IMR-90 (cell line): ENCODE measurements around the gene DGKG. TPM values are rescaled to one million over a fixed set of nuclear protein-coding genes. Genes with fewer than 3 reads are reported as not detected.

ENCODE experiments used
- ATAC-seq: fragments of 200-7000 bp; cut with Tn5 transposase; 2 replicates; pipeline ENCODE4 v1.9.1; 2020; ENCODE audit warnings: low read depth, mild to moderate bottlenecking, moderate library complexity
- BruUV-seq: library from RNA; stranded (reverse); fragments of 400-500 nt; replicated peaks from 2 replicates; lab custom pipeline; 2021; lab: Mats Ljungman, UMichigan
- CTCF ChIA-PET: fragments of 300-600 bp; formaldehyde crosslinking; extraction: SDS; loops from one replicate; lab custom pipeline; 2021; ENCODE audit warnings: antibody characterized with exemption; lab: Yijun Ruan, JAX
- POLR2A ChIA-PET: fragments of 300-600 bp; sonication (Branson Sonifier 250); formaldehyde crosslinking; loops from one replicate; lab custom pipeline; 2022; ENCODE audit warnings: antibody characterized with exemption; ENCODE audit not compliant: unreplicated experiment; lab: Charles Lee
- DNase-seq: peaks from one replicate; pipeline ENCODE4 v3.0.0; 2013
- H2AFZ ChIP-seq: replicated peaks from 2 replicates; pipeline ENCODE3; 2013; ENCODE audit warnings: low read length, mild to moderate bottlenecking; ENCODE audit not compliant: poor library complexity
- H2AK5ac ChIP-seq: 2 replicates; pipeline ENCODE4 v1.6.1; 2013; ENCODE audit warnings: low read depth, low read length, inconsistent platforms
- H2AK9ac ChIP-seq: replicated peaks from 2 replicates; pipeline ENCODE3; 2013; ENCODE audit warnings: mild to moderate bottlenecking, low read depth, low read length, moderate library complexity; ENCODE audit not compliant: poor library complexity
- H2BK120ac ChIP-seq: 2 replicates; pipeline ENCODE4 v1.6.1; 2013; ENCODE audit warnings: low read depth, low read length, inconsistent platforms
- H2BK15ac ChIP-seq: 3 replicates; pipeline ENCODE4 v1.6.1; 2013; ENCODE audit warnings: low read depth, low read length, inconsistent platforms
- H2BK20ac ChIP-seq: 2 replicates; pipeline ENCODE4 v1.6.1; 2013; ENCODE audit warnings: low read depth, mild to moderate bottlenecking, inconsistent platforms, low read length, moderate library complexity
- H2BK5ac ChIP-seq: 2 replicates; pipeline ENCODE4 v1.6.1; 2013; ENCODE audit warnings: mild to moderate bottlenecking, low read depth, low read length, inconsistent platforms; ENCODE audit not compliant: poor library complexity, severe bottlenecking
- H3K14ac ChIP-seq: replicated peaks from 2 replicates; pipeline ENCODE4 v1.6.1; 2013; ENCODE audit warnings: low read depth, low read length, inconsistent platforms
- H3K18ac ChIP-seq: 2 replicates; pipeline ENCODE4 v1.6.1; 2013; ENCODE audit warnings: low read depth, low read length, control low read depth
- H3K23ac ChIP-seq: 2 replicates; pipeline ENCODE4 v1.6.1; 2013; ENCODE audit warnings: low read depth, low read length, inconsistent platforms
- H3K27ac ChIP-seq: 2 replicates; pipeline ENCODE4 v1.5.1; 2013; ENCODE audit warnings: mild to moderate bottlenecking, control low read depth, low read length; ENCODE audit not compliant: insufficient read depth
- H3K27me3 ChIP-seq: 2 replicates; pipeline ENCODE4 v1.6.1; 2013; ENCODE audit warnings: low read length; ENCODE audit not compliant: control insufficient read depth, insufficient read depth
- H3K36me3 ChIP-seq: 2 replicates; pipeline ENCODE4 v1.6.1; 2013; ENCODE audit warnings: low read length, mixed read lengths; ENCODE audit not compliant: control insufficient read depth, insufficient read depth
- H3K4ac ChIP-seq: 2 replicates; pipeline ENCODE4 v1.6.1; 2013; ENCODE audit warnings: low read depth, low read length, inconsistent platforms
- H3K4me1 ChIP-seq: 2 replicates; pipeline ENCODE4 v1.6.1; 2013; ENCODE audit warnings: low read length, mixed read lengths; ENCODE audit not compliant: control insufficient read depth, insufficient read depth
- H3K4me2 ChIP-seq: 2 replicates; pipeline ENCODE4 v1.6.1; 2013; ENCODE audit warnings: low read depth, mild to moderate bottlenecking, control low read depth, low read length, moderate library complexity
- H3K4me3 ChIP-seq: 2 replicates; pipeline ENCODE4 v1.5.1; 2013; ENCODE audit warnings: low read depth, mild to moderate bottlenecking, control low read depth, low read length, moderate library complexity; ENCODE audit not compliant: insufficient read depth
- H3K56ac ChIP-seq: 2 replicates; pipeline ENCODE4 v1.6.1; 2013; ENCODE audit warnings: low read length, inconsistent platforms; ENCODE audit not compliant: insufficient read depth; ENCODE audit errors: extremely low read depth
- H3K79me1 ChIP-seq, 2 experiments: 2 replicates each; pipeline ENCODE4 v1.6.1; 2013; ENCODE audit warnings: low read length in 2 of 2, inconsistent platforms in 1 of 2, low read depth in 1 of 2
- H3K9ac ChIP-seq: 2 replicates; pipeline ENCODE4 v1.6.1; 2013; ENCODE audit warnings: low read depth, low read length, control low read depth
- H3K9me1 ChIP-seq: 2 replicates; pipeline ENCODE4 v1.6.1; 2013; ENCODE audit warnings: low read length, inconsistent platforms; ENCODE audit not compliant: insufficient read depth
- H3K9me3 ChIP-seq: 2 replicates; pipeline ENCODE4 v1.6.1; 2013; ENCODE audit warnings: low read length; ENCODE audit not compliant: control insufficient read depth, insufficient read depth
- H4K20me1 ChIP-seq: 2 replicates; pipeline ENCODE4 v1.6.1; 2013; ENCODE audit warnings: low read length, inconsistent platforms; ENCODE audit not compliant: insufficient read depth
- H4K5ac ChIP-seq: 2 replicates; pipeline ENCODE4 v1.6.1; 2013; ENCODE audit warnings: mild to moderate bottlenecking, low read depth, low read length, control low read depth
- H4K8ac ChIP-seq, 2 experiments: 2 replicates each; pipeline ENCODE4 v1.6.1; 2013; ENCODE audit warnings: low read depth in 2 of 2, low read length in 2 of 2, control low read depth in 1 of 2, inconsistent platforms in 1 of 2
- H4K91ac ChIP-seq: 2 replicates; pipeline ENCODE4 v1.6.1; 2013; ENCODE audit warnings: low read depth, low read length, inconsistent platforms; ENCODE audit not compliant: insufficient read depth
- BHLHE40 ChIP-seq: fragments of 150-350 bp; IDR thresholded peaks from 2 replicates; pipeline ENCODE4 v1.6.1; 2016; ENCODE audit warnings: mild to moderate bottlenecking, low read depth, low read length
- CEBPB ChIP-seq: IDR thresholded peaks from 2 replicates; pipeline ENCODE4 v1.6.1; 2012; ENCODE audit warnings: low read depth, low read length, improper control_type of control experiment
- CHD1 ChIP-seq: IDR thresholded peaks from 2 replicates; pipeline ENCODE4 v1.6.1; 2012; ENCODE audit warnings: low read depth, low read length, improper control_type of control experiment
- FOS ChIP-seq: fragments of 150-350 bp; IDR thresholded peaks from 2 replicates; pipeline ENCODE4 v1.6.1; 2016; ENCODE audit warnings: low read depth, low read length
- MAZ ChIP-seq: IDR thresholded peaks from 2 replicates; pipeline ENCODE4 v1.6.1; 2012; ENCODE audit warnings: low read depth, mild to moderate bottlenecking, low read length, improper control_type of control experiment, moderate library complexity, borderline replicate concordance
- RAD21 ChIP-seq: IDR thresholded peaks from 2 replicates; pipeline ENCODE4 v1.6.1; 2012; ENCODE audit warnings: low read length, improper control_type of control experiment
- RCOR1 ChIP-seq: IDR thresholded peaks from 2 replicates; pipeline ENCODE4 v1.6.1; 2012; ENCODE audit warnings: mild to moderate bottlenecking, low read length, improper control_type of control experiment; ENCODE audit not compliant: insufficient replicate concordance
- RFX5 ChIP-seq: IDR thresholded peaks from 2 replicates; pipeline ENCODE4 v1.8.0; 2012; ENCODE audit warnings: low read depth, mild to moderate bottlenecking, low read length, moderate library complexity
- WGBS, 2 experiments: methylation state at CpG; one replicate each; pipeline versions ENCODE4 v1.1.5 to v1.1.7; 2013; ENCODE audit warnings: missing lambda C conversion rate in 2 of 2; ENCODE audit not compliant: insufficient read length in 1 of 2; ENCODE audit errors: extremely low coverage in 2 of 2; 5-methylcytosine and 5-hydroxymethylcytosine counted together
- dilution Hi-C: fragments of 300-500 bp; cut with HindIII; formaldehyde crosslinking; loops from one replicate; pipeline ENCODE4 v1.14.3; 2018; ENCODE audit warnings: low sequenced_read_pairs; ENCODE audit not compliant: unreplicated experiment
- in situ Hi-C: fragments of 300-500 bp; cut with MboI; formaldehyde crosslinking; loops from 3 replicates; pipeline ENCODE4 v1.14.3; 2019; ENCODE audit warnings: low sequenced_read_pairs, inconsistent platforms, mixed read lengths
- intact Hi-C: fragments of 100-400 bp; cut with micrococcal nuclease; formaldehyde crosslinking; loops from 2 replicates; pipeline ENCODE4 v1.10.0; 2022
- polyA plus RNA-seq, 3 experiments: library from polyadenylated mRNA; depleted of rRNA; stranded (reverse); fragments of >200 nt; gene quantifications; 2 replicates each; pipeline ENCODE4 v1.2.3, GENCODE V29; 2012; ENCODE audit warnings: low replicate concordance in 1 of 3
- total RNA-seq: library from RNA; depleted of rRNA; stranded (reverse); fragments of >200 nt; gene quantifications from 2 replicates; pipeline ENCODE4 v1.2.3, GENCODE V29; 2012
- TF ChIP-seq, protein P1 (sequence below): fragments of 150-350 bp; IDR thresholded peaks from 2 replicates; pipeline ENCODE4 v1.6.1; 2016; ENCODE audit warnings: low read depth, mild to moderate bottlenecking, low read length, moderate library complexity, borderline replicate concordance
- TF ChIP-seq, protein P2 (sequence below): conservative IDR thresholded peaks from 2 replicates; pipeline ENCODE4 v1.5.1; 2012; ENCODE audit warnings: mild to moderate bottlenecking, low read depth, low read length, improper control_type of control experiment

DGKG gene
- total and polyA plus RNA-seq, 2 of the 4 experiments (the other 2 are of a cell fraction): 1.2 to 4.1 TPM

DNA sequence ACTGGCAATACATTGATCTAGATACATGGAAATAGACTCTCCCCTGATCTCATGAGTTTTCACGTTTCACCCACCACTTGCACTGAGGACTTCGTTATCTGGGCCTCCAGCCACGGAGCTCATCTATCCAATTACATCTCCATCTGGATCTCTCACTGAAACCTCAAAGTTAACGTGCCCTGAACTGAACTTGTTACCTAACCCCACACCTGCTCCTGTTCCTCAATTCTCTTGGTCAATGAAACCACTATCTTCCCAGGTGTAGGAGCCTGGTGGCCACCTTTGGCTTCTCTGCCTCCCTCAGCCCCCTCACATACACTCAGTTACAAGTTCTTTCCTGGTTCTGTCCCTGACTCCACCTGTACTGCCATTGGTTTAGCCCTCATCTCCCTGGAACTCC lies 9.7 kb downstream of the DGKG start:
- H3K4ac ChIP-seq: no peak overlapping the region
- no peak overlapping the region for H3K27ac ChIP-seq
- no peaks in the 10 kb centered on the region for H3K9me1 ChIP-seq
- TF ChIP-seq FOS (no peak), RCOR1 (no peak), BHLHE40 (no peak), CHD1 (no peak), MAZ (no peak), RFX5 (no peak), RAD21 (no peak), CEBPB (no peak)
- TF ChIP-seq, protein P1, sequence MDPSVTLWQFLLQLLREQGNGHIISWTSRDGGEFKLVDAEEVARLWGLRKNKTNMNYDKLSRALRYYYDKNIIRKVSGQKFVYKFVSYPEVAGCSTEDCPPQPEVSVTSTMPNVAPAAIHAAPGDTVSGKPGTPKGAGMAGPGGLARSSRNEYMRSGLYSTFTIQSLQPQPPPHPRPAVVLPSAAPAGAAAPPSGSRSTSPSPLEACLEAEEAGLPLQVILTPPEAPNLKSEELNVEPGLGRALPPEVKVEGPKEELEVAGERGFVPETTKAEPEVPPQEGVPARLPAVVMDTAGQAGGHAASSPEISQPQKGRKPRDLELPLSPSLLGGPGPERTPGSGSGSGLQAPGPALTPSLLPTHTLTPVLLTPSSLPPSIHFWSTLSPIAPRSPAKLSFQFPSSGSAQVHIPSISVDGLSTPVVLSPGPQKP: no peak
- TF ChIP-seq, protein P2, sequence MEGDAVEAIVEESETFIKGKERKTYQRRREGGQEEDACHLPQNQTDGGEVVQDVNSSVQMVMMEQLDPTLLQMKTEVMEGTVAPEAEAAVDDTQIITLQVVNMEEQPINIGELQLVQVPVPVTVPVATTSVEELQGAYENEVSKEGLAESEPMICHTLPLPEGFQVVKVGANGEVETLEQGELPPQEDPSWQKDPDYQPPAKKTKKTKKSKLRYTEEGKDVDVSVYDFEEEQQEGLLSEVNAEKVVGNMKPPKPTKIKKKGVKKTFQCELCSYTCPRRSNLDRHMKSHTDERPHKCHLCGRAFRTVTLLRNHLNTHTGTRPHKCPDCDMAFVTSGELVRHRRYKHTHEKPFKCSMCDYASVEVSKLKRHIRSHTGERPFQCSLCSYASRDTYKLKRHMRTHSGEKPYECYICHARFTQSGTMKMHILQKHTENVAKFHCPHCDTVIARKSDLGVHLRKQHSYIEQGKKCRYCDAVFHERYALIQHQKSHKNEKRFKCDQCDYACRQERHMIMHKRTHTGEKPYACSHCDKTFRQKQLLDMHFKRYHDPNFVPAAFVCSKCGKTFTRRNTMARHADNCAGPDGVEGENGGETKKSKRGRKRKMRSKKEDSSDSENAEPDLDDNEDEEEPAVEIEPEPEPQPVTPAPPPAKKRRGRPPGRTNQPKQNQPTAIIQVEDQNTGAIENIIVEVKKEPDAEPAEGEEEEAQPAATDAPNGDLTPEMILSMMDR: no peak
- no peak overlapping the region for H2AK5ac ChIP-seq
- no peak overlapping the region for H2BK120ac ChIP-seq
- CTCF ChIA-PET: interaction anchor here (0.6 kb wide), 1 partner anchor 813 kb away, joined by 7 read pairs; no protein-coding TSS in a partner anchor
- in situ Hi-C loops (no loop called here), dilution Hi-C loops (no loop called here), intact Hi-C loops (no loop called here)
- POLR2A ChIA-PET: no interaction called here
- H2BK20ac ChIP-seq: no peak overlapping the region
- H4K5ac ChIP-seq: no peak overlapping the region
- no peak overlapping the region for H2BK15ac ChIP-seq
- no peak overlapping the region for H4K91ac ChIP-seq
- H3K14ac ChIP-seq: no peak overlapping the region
- no peak overlapping the region for H2BK5ac ChIP-seq
- no peak overlapping the region for H2AFZ ChIP-seq
- H4K20me1 ChIP-seq: no peaks in the 10 kb centered on the region
- no peak overlapping the region for H3K56ac ChIP-seq
- 43% methylated on average over 3 of the region's 4 CpGs; no CpG with 5 or more reads in 1 of the 2 experiments for WGBS, 2 experiments
- no peaks in the 10 kb centered on the region for H3K36me3 ChIP-seq
- no peak overlapping the region for H3K18ac ChIP-seq
- no peak overlapping the region for H3K4me3 ChIP-seq
- H3K9ac ChIP-seq: no peak overlapping the region
- H3K27me3 ChIP-seq: peaks cover 11% of the 10 kb centered on the region
- H3K4me1 ChIP-seq: no peaks in the 10 kb centered on the region
- no peak overlapping the region for H2AK9ac ChIP-seq
- ATAC-seq: no peak
- H3K4me2 ChIP-seq: no peak overlapping the region
- no peaks in the 10 kb centered on the region for H3K9me3 ChIP-seq
- no peaks in the 10 kb centered on the region for H3K79me1 ChIP-seq
- no peak overlapping the region for H3K23ac ChIP-seq
- no peak for DNase-seq
- H4K8ac ChIP-seq: no peak overlapping the region
- no TSS peak for BruUV-seq
